Measurements from ENCODE around the gene PIGBOS1.

DNA sequence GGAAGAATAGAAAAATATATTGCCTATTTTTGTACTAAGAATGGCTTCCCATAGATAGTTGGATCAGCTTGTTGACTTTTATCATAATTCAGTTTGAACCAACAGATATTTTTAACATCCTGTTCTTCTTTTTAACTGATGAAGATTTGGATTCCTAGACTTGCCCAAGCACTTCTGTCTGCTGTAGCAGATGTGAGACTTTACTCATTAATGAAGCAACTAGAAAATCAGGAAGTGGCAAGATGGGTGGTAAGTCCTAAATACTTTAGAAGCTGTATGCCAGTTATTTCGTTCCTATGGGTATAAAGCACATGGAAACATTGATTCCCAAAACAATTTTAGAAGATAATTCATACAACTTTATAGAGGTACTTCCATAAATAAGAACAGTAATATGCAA is 8.5 kb upstream of the PIGBOS1 start:
- TF ChIP-seq, protein P1, sequence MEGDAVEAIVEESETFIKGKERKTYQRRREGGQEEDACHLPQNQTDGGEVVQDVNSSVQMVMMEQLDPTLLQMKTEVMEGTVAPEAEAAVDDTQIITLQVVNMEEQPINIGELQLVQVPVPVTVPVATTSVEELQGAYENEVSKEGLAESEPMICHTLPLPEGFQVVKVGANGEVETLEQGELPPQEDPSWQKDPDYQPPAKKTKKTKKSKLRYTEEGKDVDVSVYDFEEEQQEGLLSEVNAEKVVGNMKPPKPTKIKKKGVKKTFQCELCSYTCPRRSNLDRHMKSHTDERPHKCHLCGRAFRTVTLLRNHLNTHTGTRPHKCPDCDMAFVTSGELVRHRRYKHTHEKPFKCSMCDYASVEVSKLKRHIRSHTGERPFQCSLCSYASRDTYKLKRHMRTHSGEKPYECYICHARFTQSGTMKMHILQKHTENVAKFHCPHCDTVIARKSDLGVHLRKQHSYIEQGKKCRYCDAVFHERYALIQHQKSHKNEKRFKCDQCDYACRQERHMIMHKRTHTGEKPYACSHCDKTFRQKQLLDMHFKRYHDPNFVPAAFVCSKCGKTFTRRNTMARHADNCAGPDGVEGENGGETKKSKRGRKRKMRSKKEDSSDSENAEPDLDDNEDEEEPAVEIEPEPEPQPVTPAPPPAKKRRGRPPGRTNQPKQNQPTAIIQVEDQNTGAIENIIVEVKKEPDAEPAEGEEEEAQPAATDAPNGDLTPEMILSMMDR (IDR thresholded peaks at IDR 0.05), result no peak
- no peak for TF ChIP-seq POLR2A (IDR thresholded peaks at IDR 0.05)
